B cell (primary cell): ENCODE measurements around the gene TET2.

Source experiments
- EZH2 ChIP-seq: IDR thresholded peaks from 2 replicates; pipeline ENCODE4 v1.6.1; 2012; ENCODE audit warnings: borderline replicate concordance, low read depth, mild to moderate bottlenecking, moderate library complexity, low read length; ENCODE audit not compliant: insufficient read depth, poor library complexity, severe bottlenecking
- TF ChIP-seq, protein P1 (sequence below): fragments of 200-600 bp; IDR thresholded peaks from one replicate; pipeline ENCODE4 v1.8.0; 2022; ENCODE audit warnings: antibody characterized with exemption, mild to moderate bottlenecking

DNA sequence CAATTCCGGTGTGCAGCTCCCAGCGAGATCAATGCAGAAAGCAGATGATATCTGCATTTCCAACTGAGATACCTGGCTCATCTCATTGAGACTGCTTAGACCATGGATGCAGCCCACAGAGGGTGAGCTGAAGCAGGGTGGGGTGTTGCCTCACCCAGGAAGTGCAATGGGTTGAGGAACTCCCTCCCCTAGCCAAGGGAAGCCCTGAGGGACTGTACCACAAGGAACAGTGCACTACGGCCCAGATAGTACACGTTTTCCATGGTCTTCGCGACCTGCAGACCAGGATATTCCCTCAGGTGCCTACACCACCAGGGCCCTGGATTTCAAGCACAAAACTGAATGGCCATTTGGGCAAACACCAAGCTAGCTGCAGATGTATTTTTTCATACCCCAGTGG is 150.0 kb downstream of the TET2 start:
- TF ChIP-seq, protein P1, sequence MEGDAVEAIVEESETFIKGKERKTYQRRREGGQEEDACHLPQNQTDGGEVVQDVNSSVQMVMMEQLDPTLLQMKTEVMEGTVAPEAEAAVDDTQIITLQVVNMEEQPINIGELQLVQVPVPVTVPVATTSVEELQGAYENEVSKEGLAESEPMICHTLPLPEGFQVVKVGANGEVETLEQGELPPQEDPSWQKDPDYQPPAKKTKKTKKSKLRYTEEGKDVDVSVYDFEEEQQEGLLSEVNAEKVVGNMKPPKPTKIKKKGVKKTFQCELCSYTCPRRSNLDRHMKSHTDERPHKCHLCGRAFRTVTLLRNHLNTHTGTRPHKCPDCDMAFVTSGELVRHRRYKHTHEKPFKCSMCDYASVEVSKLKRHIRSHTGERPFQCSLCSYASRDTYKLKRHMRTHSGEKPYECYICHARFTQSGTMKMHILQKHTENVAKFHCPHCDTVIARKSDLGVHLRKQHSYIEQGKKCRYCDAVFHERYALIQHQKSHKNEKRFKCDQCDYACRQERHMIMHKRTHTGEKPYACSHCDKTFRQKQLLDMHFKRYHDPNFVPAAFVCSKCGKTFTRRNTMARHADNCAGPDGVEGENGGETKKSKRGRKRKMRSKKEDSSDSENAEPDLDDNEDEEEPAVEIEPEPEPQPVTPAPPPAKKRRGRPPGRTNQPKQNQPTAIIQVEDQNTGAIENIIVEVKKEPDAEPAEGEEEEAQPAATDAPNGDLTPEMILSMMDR = no peak
- no peak for TF ChIP-seq EZH2
